GM21390 (cell line): ENCODE results near the gene MRPL23.

Experiments
- ATAC-seq: cut with Tn5 transposase; IDR thresholded peaks from one replicate; pipeline ENCODE4 v1.9.1; 2021; ENCODE audit not compliant: unreplicated experiment

Gene MRPL23

GRCh38 chr11:1946812-1947484 is at the start of gene MRPL23:
TSS of gene MRPL23 (plus strand) at chr11:1947332. CDS start at chr11:1947363, 31 bp downstream.
- peak; percentile 51 for ATAC-seq

- ATAC-seq: no peak
These were observed 48.0 kb upstream of the MRPL23 start for GRCh38 chr11:1899090-1899489.

GRCh38 chr11:1899686-1900085 is 47.4 kb upstream of the MRPL23 start:
- no peak for ATAC-seq

- no peak for ATAC-seq
These were observed 41.0 kb upstream of the MRPL23 start for GRCh38 chr11:1906181-1906580.

GRCh38 chr11:1906611-1907423 is 40.3 kb upstream of the MRPL23 start:
- ATAC-seq: no peak

- ATAC-seq: no peak
These were observed 38.5 kb upstream of the MRPL23 start for GRCh38 chr11:1908618-1909017.

GRCh38 chr11:1909524-1909923 is 37.6 kb upstream of the MRPL23 start:
- no peak for ATAC-seq

- ATAC-seq: no peak
These were observed 34.7 kb upstream of the MRPL23 start for GRCh38 chr11:1912289-1912878.

- no peak for ATAC-seq
These were observed 33.7 kb upstream of the MRPL23 start for GRCh38 chr11:1913271-1914060.

GRCh38 chr11:1915795-1916131 is 31.4 kb upstream of the MRPL23 start:
- no peak for ATAC-seq

- no peak for ATAC-seq
These were observed 30.8 kb upstream of the MRPL23 start for GRCh38 chr11:1916132-1916985.

- ATAC-seq: no peak
These were observed 30.1 kb upstream of the MRPL23 start for GRCh38 chr11:1916986-1917522.

GRCh38 chr11:1917523-1918435 is 29.4 kb upstream of the MRPL23 start:
- no peak for ATAC-seq

GRCh38 chr11:1918436-1919315 is 28.5 kb upstream of the MRPL23 start:
- ATAC-seq: no peak

GRCh38 chr11:1919391-1920127 is 27.6 kb upstream of the MRPL23 start, which contains the start of gene TNNT3:
TSS of gene TNNT3 (plus strand) at chr11:1919703. CDS start at chr11:1922875, 3,172 bp downstream.
- no peak for ATAC-seq

GRCh38 chr11:1920128-1920908 is 26.8 kb upstream of the MRPL23 start:
- no peak for ATAC-seq
